IMR-90 (cell line): Measurements from ENCODE around the gene EPB41L4A. TPM values are rescaled to one million over a fixed set of nuclear protein-coding genes. Genes with fewer than 3 reads are reported as not detected.

Experiments used
- ATAC-seq: fragments of 200-7000 bp; cut with Tn5 transposase; 2 replicates; pipeline ENCODE4 v1.9.1; 2020; ENCODE audit warnings: low read depth, mild to moderate bottlenecking, moderate library complexity
- BruUV-seq: library from RNA; stranded (reverse); fragments of 400-500 nt; replicated peaks from 2 replicates; lab custom pipeline; 2021; lab: Mats Ljungman, UMichigan
- CTCF ChIA-PET: fragments of 300-600 bp; formaldehyde crosslinking; extraction: SDS; loops from one replicate; lab custom pipeline; 2021; ENCODE audit warnings: antibody characterized with exemption; lab: Yijun Ruan, JAX
- POLR2A ChIA-PET: fragments of 300-600 bp; sonication (Branson Sonifier 250); formaldehyde crosslinking; loops from one replicate; lab custom pipeline; 2022; ENCODE audit warnings: antibody characterized with exemption; ENCODE audit not compliant: unreplicated experiment; lab: Charles Lee
- DNase-seq: peaks from one replicate; pipeline ENCODE4 v3.0.0; 2013
- H2AFZ ChIP-seq: replicated peaks from 2 replicates; pipeline ENCODE3; 2013; ENCODE audit warnings: low read length, mild to moderate bottlenecking; ENCODE audit not compliant: poor library complexity
- H2AK5ac ChIP-seq: 2 replicates; pipeline ENCODE4 v1.6.1; 2013; ENCODE audit warnings: low read depth, low read length, inconsistent platforms
- H2AK9ac ChIP-seq: replicated peaks from 2 replicates; pipeline ENCODE3; 2013; ENCODE audit warnings: mild to moderate bottlenecking, low read depth, low read length, moderate library complexity; ENCODE audit not compliant: poor library complexity
- H2BK120ac ChIP-seq: 2 replicates; pipeline ENCODE4 v1.6.1; 2013; ENCODE audit warnings: low read depth, low read length, inconsistent platforms
- H2BK15ac ChIP-seq: 3 replicates; pipeline ENCODE4 v1.6.1; 2013; ENCODE audit warnings: low read depth, low read length, inconsistent platforms
- H2BK20ac ChIP-seq: 2 replicates; pipeline ENCODE4 v1.6.1; 2013; ENCODE audit warnings: low read depth, mild to moderate bottlenecking, inconsistent platforms, low read length, moderate library complexity
- H2BK5ac ChIP-seq: 2 replicates; pipeline ENCODE4 v1.6.1; 2013; ENCODE audit warnings: mild to moderate bottlenecking, low read depth, low read length, inconsistent platforms; ENCODE audit not compliant: poor library complexity, severe bottlenecking
- H3K14ac ChIP-seq: replicated peaks from 2 replicates; pipeline ENCODE4 v1.6.1; 2013; ENCODE audit warnings: low read depth, low read length, inconsistent platforms
- H3K18ac ChIP-seq: 2 replicates; pipeline ENCODE4 v1.6.1; 2013; ENCODE audit warnings: low read depth, low read length, control low read depth
- H3K23ac ChIP-seq: 2 replicates; pipeline ENCODE4 v1.6.1; 2013; ENCODE audit warnings: low read depth, low read length, inconsistent platforms
- H3K27ac ChIP-seq: 2 replicates; pipeline ENCODE4 v1.5.1; 2013; ENCODE audit warnings: mild to moderate bottlenecking, control low read depth, low read length; ENCODE audit not compliant: insufficient read depth
- H3K27me3 ChIP-seq: 2 replicates; pipeline ENCODE4 v1.6.1; 2013; ENCODE audit warnings: low read length; ENCODE audit not compliant: control insufficient read depth, insufficient read depth
- H3K36me3 ChIP-seq: 2 replicates; pipeline ENCODE4 v1.6.1; 2013; ENCODE audit warnings: low read length, mixed read lengths; ENCODE audit not compliant: control insufficient read depth, insufficient read depth
- H3K4ac ChIP-seq: 2 replicates; pipeline ENCODE4 v1.6.1; 2013; ENCODE audit warnings: low read depth, low read length, inconsistent platforms
- H3K4me1 ChIP-seq: 2 replicates; pipeline ENCODE4 v1.6.1; 2013; ENCODE audit warnings: low read length, mixed read lengths; ENCODE audit not compliant: control insufficient read depth, insufficient read depth
- H3K4me2 ChIP-seq: 2 replicates; pipeline ENCODE4 v1.6.1; 2013; ENCODE audit warnings: low read depth, mild to moderate bottlenecking, control low read depth, low read length, moderate library complexity
- H3K4me3 ChIP-seq: 2 replicates; pipeline ENCODE4 v1.5.1; 2013; ENCODE audit warnings: low read depth, mild to moderate bottlenecking, control low read depth, low read length, moderate library complexity; ENCODE audit not compliant: insufficient read depth
- H3K56ac ChIP-seq: 2 replicates; pipeline ENCODE4 v1.6.1; 2013; ENCODE audit warnings: low read length, inconsistent platforms; ENCODE audit not compliant: insufficient read depth; ENCODE audit errors: extremely low read depth
- H3K79me1 ChIP-seq, 2 experiments: 2 replicates each; pipeline ENCODE4 v1.6.1; 2013; ENCODE audit warnings: low read length in 2 of 2, inconsistent platforms in 1 of 2, low read depth in 1 of 2
- H3K9ac ChIP-seq: 2 replicates; pipeline ENCODE4 v1.6.1; 2013; ENCODE audit warnings: low read depth, low read length, control low read depth
- H3K9me1 ChIP-seq: 2 replicates; pipeline ENCODE4 v1.6.1; 2013; ENCODE audit warnings: low read length, inconsistent platforms; ENCODE audit not compliant: insufficient read depth
- H3K9me3 ChIP-seq: 2 replicates; pipeline ENCODE4 v1.6.1; 2013; ENCODE audit warnings: low read length; ENCODE audit not compliant: control insufficient read depth, insufficient read depth
- H4K20me1 ChIP-seq: 2 replicates; pipeline ENCODE4 v1.6.1; 2013; ENCODE audit warnings: low read length, inconsistent platforms; ENCODE audit not compliant: insufficient read depth
- H4K5ac ChIP-seq: 2 replicates; pipeline ENCODE4 v1.6.1; 2013; ENCODE audit warnings: mild to moderate bottlenecking, low read depth, low read length, control low read depth
- H4K8ac ChIP-seq, 2 experiments: 2 replicates each; pipeline ENCODE4 v1.6.1; 2013; ENCODE audit warnings: low read depth in 2 of 2, low read length in 2 of 2, control low read depth in 1 of 2, inconsistent platforms in 1 of 2
- H4K91ac ChIP-seq: 2 replicates; pipeline ENCODE4 v1.6.1; 2013; ENCODE audit warnings: low read depth, low read length, inconsistent platforms; ENCODE audit not compliant: insufficient read depth
- CHD1 ChIP-seq: IDR thresholded peaks from 2 replicates; pipeline ENCODE4 v1.6.1; 2012; ENCODE audit warnings: low read depth, low read length, improper control_type of control experiment
- FOS ChIP-seq: fragments of 150-350 bp; IDR thresholded peaks from 2 replicates; pipeline ENCODE4 v1.6.1; 2016; ENCODE audit warnings: low read depth, low read length
- MAFK ChIP-seq: IDR thresholded peaks from 2 replicates; pipeline ENCODE4 v1.6.1; 2012; ENCODE audit warnings: low read depth, low read length, improper control_type of control experiment
- MAZ ChIP-seq: IDR thresholded peaks from 2 replicates; pipeline ENCODE4 v1.6.1; 2012; ENCODE audit warnings: low read depth, mild to moderate bottlenecking, low read length, improper control_type of control experiment, moderate library complexity, borderline replicate concordance
- POLR2A ChIP-seq: IDR thresholded peaks from 2 replicates; pipeline ENCODE4 v1.6.1; 2012; ENCODE audit warnings: mild to moderate bottlenecking, low read depth, low read length
- RAD21 ChIP-seq: IDR thresholded peaks from 2 replicates; pipeline ENCODE4 v1.6.1; 2012; ENCODE audit warnings: low read length, improper control_type of control experiment
- RCOR1 ChIP-seq: IDR thresholded peaks from 2 replicates; pipeline ENCODE4 v1.6.1; 2012; ENCODE audit warnings: mild to moderate bottlenecking, low read length, improper control_type of control experiment; ENCODE audit not compliant: insufficient replicate concordance
- RFX5 ChIP-seq: IDR thresholded peaks from 2 replicates; pipeline ENCODE4 v1.8.0; 2012; ENCODE audit warnings: low read depth, mild to moderate bottlenecking, low read length, moderate library complexity
- SMC3 ChIP-seq: fragments of 150-350 bp; IDR thresholded peaks from 2 replicates; pipeline ENCODE4 v1.6.1; 2016; ENCODE audit warnings: low read depth, mild to moderate bottlenecking, antibody characterized with exemption, low read length, moderate library complexity
- WGBS, 2 experiments: methylation state at CpG; one replicate each; pipeline versions ENCODE4 v1.1.5 to v1.1.7; 2013; ENCODE audit warnings: missing lambda C conversion rate in 2 of 2; ENCODE audit not compliant: insufficient read length in 1 of 2; ENCODE audit errors: extremely low coverage in 2 of 2; 5-methylcytosine and 5-hydroxymethylcytosine counted together
- dilution Hi-C: fragments of 300-500 bp; cut with HindIII; formaldehyde crosslinking; loops from one replicate; pipeline ENCODE4 v1.14.3; 2018; ENCODE audit warnings: low sequenced_read_pairs; ENCODE audit not compliant: unreplicated experiment
- in situ Hi-C: fragments of 300-500 bp; cut with MboI; formaldehyde crosslinking; loops from 3 replicates; pipeline ENCODE4 v1.14.3; 2019; ENCODE audit warnings: low sequenced_read_pairs, inconsistent platforms, mixed read lengths
- intact Hi-C: fragments of 100-400 bp; cut with micrococcal nuclease; formaldehyde crosslinking; loops from 2 replicates; pipeline ENCODE4 v1.10.0; 2022
- polyA plus RNA-seq, 3 experiments: library from polyadenylated mRNA; depleted of rRNA; stranded (reverse); fragments of >200 nt; gene quantifications; 2 replicates each; pipeline ENCODE4 v1.2.3, GENCODE V29; 2012; ENCODE audit warnings: low replicate concordance in 1 of 3
- total RNA-seq: library from RNA; depleted of rRNA; stranded (reverse); fragments of >200 nt; gene quantifications from 2 replicates; pipeline ENCODE4 v1.2.3, GENCODE V29; 2012
- TF ChIP-seq, protein P1 (sequence below): conservative IDR thresholded peaks from 2 replicates; pipeline ENCODE4 v1.5.1; 2012; ENCODE audit warnings: mild to moderate bottlenecking, low read depth, low read length, improper control_type of control experiment

EPB41L4A gene
- total and polyA plus RNA-seq, 2 of the 4 experiments (the other 2 are of a cell fraction): under 0.01 to 0.02 TPM

DNA sequence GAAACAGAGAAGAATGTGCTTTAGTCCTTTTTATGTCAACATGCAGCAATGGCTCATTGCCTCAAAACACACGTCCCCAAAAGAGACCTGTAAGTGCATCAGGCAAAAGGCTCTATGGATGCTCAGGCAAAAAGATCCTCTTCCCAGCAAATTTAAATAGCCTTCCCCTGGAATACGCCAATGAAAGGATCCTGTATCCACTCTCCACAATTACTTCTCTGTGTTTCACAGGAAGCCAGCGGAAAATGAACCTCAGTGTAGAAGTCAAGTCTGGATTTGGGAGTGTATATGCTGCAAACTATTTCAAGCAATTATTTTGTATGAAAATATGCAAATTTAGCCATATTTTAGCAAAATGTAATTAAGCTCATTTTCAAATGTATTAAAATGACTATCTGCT is 217.9 kb downstream of the EPB41L4A start:
- H3K9me3 ChIP-seq: no peaks in the 10 kb centered on the region
- H2BK5ac ChIP-seq: no peak overlapping the region
- no peak for DNase-seq
- H3K36me3 ChIP-seq: no peaks in the 10 kb centered on the region
- ChIA-PET CTCF (no interaction called here), POLR2A (no interaction called here)
- intact Hi-C loops (loop anchor here (10.0 kb wide), 1 partner anchor 214 kb away; the partner anchor contains the start of gene EPB41L4A), dilution Hi-C loops (no loop called here), in situ Hi-C loops (no loop called here)
- WGBS, 2 experiments: no CpG with 5 or more reads among the region's 3 CpGs
- no peak overlapping the region for H4K5ac ChIP-seq
- no peak overlapping the region for H3K9ac ChIP-seq
- no peak overlapping the region for H3K4me3 ChIP-seq
- no peak overlapping the region for H2AK5ac ChIP-seq
- H4K91ac ChIP-seq: no peak overlapping the region
- H4K20me1 ChIP-seq: no peaks in the 10 kb centered on the region
- no peak overlapping the region for H3K4me2 ChIP-seq
- H3K9me1 ChIP-seq: no peaks in the 10 kb centered on the region
- no peak overlapping the region for H3K23ac ChIP-seq
- no peak overlapping the region for H2AFZ ChIP-seq
- no peak overlapping the region for H3K14ac ChIP-seq
- no peak for TF ChIP-seq RFX5
- TF ChIP-seq SMC3: no peak
- no peak for TF ChIP-seq RAD21
- no peak for TF ChIP-seq POLR2A
- TF ChIP-seq RCOR1: no peak
- TF ChIP-seq, protein P1, sequence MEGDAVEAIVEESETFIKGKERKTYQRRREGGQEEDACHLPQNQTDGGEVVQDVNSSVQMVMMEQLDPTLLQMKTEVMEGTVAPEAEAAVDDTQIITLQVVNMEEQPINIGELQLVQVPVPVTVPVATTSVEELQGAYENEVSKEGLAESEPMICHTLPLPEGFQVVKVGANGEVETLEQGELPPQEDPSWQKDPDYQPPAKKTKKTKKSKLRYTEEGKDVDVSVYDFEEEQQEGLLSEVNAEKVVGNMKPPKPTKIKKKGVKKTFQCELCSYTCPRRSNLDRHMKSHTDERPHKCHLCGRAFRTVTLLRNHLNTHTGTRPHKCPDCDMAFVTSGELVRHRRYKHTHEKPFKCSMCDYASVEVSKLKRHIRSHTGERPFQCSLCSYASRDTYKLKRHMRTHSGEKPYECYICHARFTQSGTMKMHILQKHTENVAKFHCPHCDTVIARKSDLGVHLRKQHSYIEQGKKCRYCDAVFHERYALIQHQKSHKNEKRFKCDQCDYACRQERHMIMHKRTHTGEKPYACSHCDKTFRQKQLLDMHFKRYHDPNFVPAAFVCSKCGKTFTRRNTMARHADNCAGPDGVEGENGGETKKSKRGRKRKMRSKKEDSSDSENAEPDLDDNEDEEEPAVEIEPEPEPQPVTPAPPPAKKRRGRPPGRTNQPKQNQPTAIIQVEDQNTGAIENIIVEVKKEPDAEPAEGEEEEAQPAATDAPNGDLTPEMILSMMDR: no peak
- TF ChIP-seq CHD1: no peak
- no peak for TF ChIP-seq MAZ
- no peak for TF ChIP-seq FOS
- TF ChIP-seq MAFK: no peak
- H2BK20ac ChIP-seq: no peak overlapping the region
- H2AK9ac ChIP-seq: no peak overlapping the region
- no peaks in the 10 kb centered on the region for H3K4me1 ChIP-seq
- H3K18ac ChIP-seq: no peak overlapping the region
- H3K27ac ChIP-seq: no peak overlapping the region
- no peak overlapping the region for H2BK15ac ChIP-seq
- no TSS peak for BruUV-seq
- H4K8ac ChIP-seq: no peak overlapping the region
- no peaks in the 10 kb centered on the region for H3K79me1 ChIP-seq
- no peak for ATAC-seq
- no peak overlapping the region for H3K4ac ChIP-seq
- no peak overlapping the region for H2BK120ac ChIP-seq
- H3K27me3 ChIP-seq: peaks cover 4% of the 10 kb centered on the region
- H3K56ac ChIP-seq: no peak overlapping the region
